Karpas-422 (cell line): ENCODE data around the gene PNPLA7. TPM values are rescaled to one million over a fixed set of nuclear protein-coding genes. Genes with fewer than 3 reads are reported as not detected.

Experiments used
- DNase-seq: peaks from one replicate; pipeline ENCODE4 v3.0.0-alpha.2; 2015
- H2AFZ ChIP-seq: fragments of 200-600 bp; sonication (generic); 2 replicates; pipeline ENCODE4 v1.6.1; 2014; ENCODE audit warnings: antibody characterized with exemption, low read length, mixed read lengths
- H3K27ac ChIP-seq: fragments of 200-600 bp; sonication (generic); 2 replicates; pipeline ENCODE4 v1.5.1; 2014; ENCODE audit warnings: mild to moderate bottlenecking, low read length, moderate library complexity
- H3K27me3 ChIP-seq: fragments of 200-600 bp; sonication (generic); 2 replicates; pipeline ENCODE4 v1.6.1; 2014; ENCODE audit warnings: low read length, mixed read lengths
- H3K36me3 ChIP-seq: fragments of 200-600 bp; sonication (generic); 2 replicates; pipeline ENCODE4 v1.6.1; 2014; ENCODE audit warnings: low read length, mixed read lengths; ENCODE audit not compliant: insufficient read depth
- H3K4me1 ChIP-seq: fragments of 200-600 bp; sonication (generic); 2 replicates; pipeline ENCODE4 v1.6.1; 2014; ENCODE audit warnings: mild to moderate bottlenecking, low read length, mixed read lengths
- H3K4me2 ChIP-seq: fragments of 200-600 bp; sonication (generic); 2 replicates; pipeline ENCODE4 v1.6.1; 2014; ENCODE audit warnings: low read length, low read depth, mild to moderate bottlenecking; ENCODE audit not compliant: poor library complexity, severe bottlenecking
- H3K4me3 ChIP-seq: fragments of 200-600 bp; sonication (generic); 2 replicates; pipeline ENCODE4 v1.5.1; 2014; ENCODE audit warnings: mild to moderate bottlenecking, antibody characterized with exemption, low read length, mixed read lengths
- H3K79me2 ChIP-seq: fragments of 200-600 bp; sonication (generic); 2 replicates; pipeline ENCODE4 v1.6.1; 2014; ENCODE audit warnings: mild to moderate bottlenecking, low read length, mixed read lengths
- H3K9ac ChIP-seq: fragments of 200-600 bp; sonication (generic); 2 replicates; pipeline ENCODE4 v1.6.0; 2014; ENCODE audit warnings: low read length
- H3K9me2 ChIP-seq: fragments of 200-600 bp; sonication (generic), shearing (Covaris generic); replicated peaks from 2 replicates; pipeline ENCODE4 v1.6.0; 2014; ENCODE audit warnings: mild to moderate bottlenecking, low read length, moderate library complexity; ENCODE audit not compliant: insufficient read depth
- H3K9me3 ChIP-seq: fragments of 300-700, 200-600 bp; sonication (generic); 2 replicates; pipeline ENCODE4 v1.6.1; 2014; ENCODE audit warnings: low read length, mixed read lengths
- H4K20me1 ChIP-seq: fragments of 200-600 bp; sonication (generic); 2 replicates; pipeline ENCODE4 v1.6.1; 2014; ENCODE audit warnings: mild to moderate bottlenecking, antibody characterized with exemption, low read length, low read depth; ENCODE audit not compliant: insufficient read depth
- total RNA-seq: library from RNA; depleted of rRNA; stranded (reverse); fragments of >200 nt; shearing (Covaris generic); gene quantifications from 2 replicates; pipeline ENCODE4 v1.2.3, GENCODE V29; 2014; ENCODE audit warnings: low replicate concordance

PNPLA7 gene
- total RNA-seq, 1 experiment from 2014 or later: 1.8 TPM

DNA sequence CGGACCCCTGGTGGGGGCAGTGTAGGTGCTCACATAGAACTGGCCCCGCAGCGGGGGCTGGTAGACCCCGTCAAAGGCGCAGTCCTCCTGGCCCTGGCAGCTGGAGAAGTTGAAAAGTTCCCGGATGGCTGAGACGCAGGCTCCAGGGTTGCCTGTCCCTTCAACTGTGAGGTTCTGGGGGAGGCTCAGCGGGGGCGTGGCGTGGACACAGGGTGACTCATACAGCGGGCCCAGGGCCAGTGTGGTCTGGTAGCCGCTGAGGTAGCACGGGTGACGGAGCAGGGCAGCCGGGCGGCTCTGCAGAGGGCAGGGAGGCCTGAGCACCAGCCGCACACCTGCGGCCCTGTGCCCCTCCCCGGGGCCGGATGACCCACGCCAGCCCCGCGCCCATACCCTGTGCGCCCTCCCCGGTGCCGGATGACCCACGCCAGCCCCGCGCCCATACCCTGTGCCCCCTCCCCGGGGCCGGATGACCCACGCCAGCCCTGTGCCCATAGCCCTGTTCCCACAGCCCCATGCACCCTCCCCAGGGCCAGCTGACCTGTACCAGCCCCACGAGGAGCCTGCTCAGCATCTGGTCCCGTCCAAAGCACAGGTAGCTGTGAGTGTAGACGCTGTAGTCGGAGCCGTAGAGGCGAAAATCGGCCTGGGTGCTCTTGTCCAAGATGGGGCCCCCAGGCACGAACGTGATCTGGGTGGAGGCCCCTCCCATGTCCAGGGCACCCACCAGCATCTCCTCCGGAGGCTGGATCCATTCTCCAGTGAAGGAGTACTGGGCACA, 114.0 kb downstream of the PNPLA7 start:
- no peak overlapping the region for H3K9ac ChIP-seq
- no peaks in the 10 kb centered on the region for H3K79me2 ChIP-seq
- DNase-seq: no peak
- no peaks in the 10 kb centered on the region for H3K4me1 ChIP-seq
- no peak overlapping the region for H3K27ac ChIP-seq
- H3K4me2 ChIP-seq: no peak overlapping the region
- no peaks in the 10 kb centered on the region for H4K20me1 ChIP-seq
- no peaks in the 10 kb centered on the region for H3K9me3 ChIP-seq
- no peak overlapping the region for H2AFZ ChIP-seq
- H3K27me3 ChIP-seq: no peaks in the 10 kb centered on the region
- no peaks in the 10 kb centered on the region for H3K9me2 ChIP-seq
- no peak overlapping the region for H3K4me3 ChIP-seq
- H3K36me3 ChIP-seq: no peaks in the 10 kb centered on the region

DNA sequence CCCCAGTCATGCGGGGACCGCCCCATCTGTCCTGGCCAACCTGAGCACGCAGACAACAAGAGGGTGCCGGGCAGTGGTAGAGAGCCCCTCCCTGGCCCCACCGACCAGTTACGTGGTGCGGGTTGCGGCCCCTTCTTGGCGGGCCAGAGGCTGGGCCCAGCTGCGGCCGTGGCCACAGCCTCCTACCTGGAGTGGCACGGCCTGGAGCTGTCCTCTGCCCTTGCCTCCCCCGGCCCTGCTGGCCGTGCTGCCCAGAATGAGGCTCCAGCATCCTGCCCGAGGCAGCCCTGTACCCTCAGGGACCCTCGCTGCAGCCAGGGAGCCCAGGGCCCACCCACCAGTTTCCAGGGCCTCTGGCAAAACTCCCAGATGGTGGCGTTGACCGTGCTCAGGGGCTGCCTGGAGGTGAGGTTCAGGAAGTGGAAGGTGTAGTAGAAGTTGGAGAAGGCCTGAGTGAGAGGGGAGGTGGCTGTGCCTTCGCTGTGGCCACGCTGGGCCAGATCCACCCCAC, 114.8 kb downstream of the PNPLA7 start:
- Histone ChIP-seq H3K9me2 (no peaks in the 10 kb centered on the region), H2AFZ (no peak overlapping the region), H3K27ac (no peak overlapping the region), H3K4me3 (no peak overlapping the region), H3K9ac (no peak overlapping the region), H4K20me1 (no peaks in the 10 kb centered on the region), H3K4me1 (no peaks in the 10 kb centered on the region), H3K4me2 (no peak overlapping the region), H3K9me3 (no peaks in the 10 kb centered on the region), H3K36me3 (no peaks in the 10 kb centered on the region), H3K27me3 (no peaks in the 10 kb centered on the region), H3K79me2 (no peaks in the 10 kb centered on the region)
- no peak for DNase-seq

DNA sequence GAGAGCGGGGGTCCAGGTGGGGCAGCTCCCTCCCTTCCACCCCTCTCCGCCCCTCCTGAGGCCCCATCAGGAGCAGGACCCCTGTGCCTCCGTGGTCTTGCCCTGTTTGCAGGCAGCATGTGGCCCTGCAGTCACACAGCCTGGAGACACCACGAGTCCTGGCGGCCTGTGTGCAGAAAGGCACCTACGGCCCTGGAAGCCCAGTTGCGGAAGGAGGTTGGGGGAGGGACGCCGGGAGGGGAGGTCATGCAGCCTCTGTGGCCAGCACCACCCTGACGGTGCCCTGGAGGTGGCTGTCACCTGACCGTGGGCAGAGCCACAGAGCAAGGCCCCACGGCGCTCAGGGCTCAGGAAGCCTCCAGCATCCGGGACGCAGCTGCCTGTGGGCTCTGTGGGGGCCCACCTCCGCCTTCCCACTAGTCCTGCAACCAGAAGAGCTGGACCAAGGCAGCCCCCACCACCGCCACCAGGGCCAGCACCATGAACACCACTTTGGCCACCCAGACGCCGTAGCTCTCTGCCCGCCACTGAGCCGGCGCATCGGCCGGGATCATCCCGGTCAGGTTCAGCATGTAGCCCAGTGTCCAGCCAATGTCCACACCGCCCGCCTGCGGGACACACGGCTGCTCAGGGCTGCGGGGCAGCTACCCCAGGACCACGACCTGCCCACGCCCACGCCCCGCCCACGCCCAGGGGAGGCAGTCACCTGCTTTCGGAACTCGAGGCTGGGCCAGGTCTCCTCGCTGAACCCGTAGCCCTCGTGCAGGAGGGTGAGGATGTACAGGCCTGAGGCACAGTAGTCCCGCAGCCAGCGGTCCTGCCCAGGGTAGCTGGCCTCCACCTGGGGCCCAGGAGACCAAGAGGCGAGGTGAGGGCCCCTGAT, 115.5 kb downstream of the PNPLA7 start:
- no peak overlapping the region for H3K27ac ChIP-seq
- no peaks in the 10 kb centered on the region for H3K79me2 ChIP-seq
- no peaks in the 10 kb centered on the region for H3K27me3 ChIP-seq
- peaks cover 6% of the 10 kb centered on the region for H3K4me1 ChIP-seq
- H3K36me3 ChIP-seq: no peaks in the 10 kb centered on the region
- no peak for DNase-seq
- no peaks in the 10 kb centered on the region for H4K20me1 ChIP-seq
- H3K9me3 ChIP-seq: no peaks in the 10 kb centered on the region
- no peaks in the 10 kb centered on the region for H3K9me2 ChIP-seq
- H2AFZ ChIP-seq: no peak overlapping the region
- H3K9ac ChIP-seq: no peak overlapping the region
- H3K4me3 ChIP-seq: no peak overlapping the region
- no peak overlapping the region for H3K4me2 ChIP-seq

DNA sequence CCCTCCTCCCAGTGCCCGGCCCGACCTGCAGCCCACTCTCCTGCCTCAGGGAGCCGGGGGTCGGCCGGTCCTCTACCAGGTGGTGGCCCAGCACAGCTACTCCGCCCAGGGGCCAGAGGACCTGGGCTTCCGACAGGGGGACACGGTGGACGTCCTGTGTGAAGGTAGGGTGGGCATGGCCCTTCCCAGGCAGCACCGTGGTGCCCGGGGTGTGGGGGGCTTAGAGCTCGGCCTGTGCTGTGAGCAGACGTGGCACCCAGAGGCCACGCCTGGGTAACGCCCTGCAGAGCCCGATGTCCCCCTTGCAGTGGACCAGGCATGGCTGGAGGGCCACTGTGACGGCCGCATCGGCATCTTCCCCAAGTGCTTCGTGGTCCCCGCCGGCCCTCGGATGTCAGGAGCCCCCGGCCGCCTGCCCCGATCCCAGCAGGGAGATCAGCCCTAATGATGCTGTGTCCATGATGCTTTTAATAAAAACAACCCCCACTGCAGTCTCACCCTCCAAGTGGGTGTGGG, 116.2 kb downstream of the PNPLA7 start:
- no peaks in the 10 kb centered on the region for H3K36me3 ChIP-seq

DNA sequence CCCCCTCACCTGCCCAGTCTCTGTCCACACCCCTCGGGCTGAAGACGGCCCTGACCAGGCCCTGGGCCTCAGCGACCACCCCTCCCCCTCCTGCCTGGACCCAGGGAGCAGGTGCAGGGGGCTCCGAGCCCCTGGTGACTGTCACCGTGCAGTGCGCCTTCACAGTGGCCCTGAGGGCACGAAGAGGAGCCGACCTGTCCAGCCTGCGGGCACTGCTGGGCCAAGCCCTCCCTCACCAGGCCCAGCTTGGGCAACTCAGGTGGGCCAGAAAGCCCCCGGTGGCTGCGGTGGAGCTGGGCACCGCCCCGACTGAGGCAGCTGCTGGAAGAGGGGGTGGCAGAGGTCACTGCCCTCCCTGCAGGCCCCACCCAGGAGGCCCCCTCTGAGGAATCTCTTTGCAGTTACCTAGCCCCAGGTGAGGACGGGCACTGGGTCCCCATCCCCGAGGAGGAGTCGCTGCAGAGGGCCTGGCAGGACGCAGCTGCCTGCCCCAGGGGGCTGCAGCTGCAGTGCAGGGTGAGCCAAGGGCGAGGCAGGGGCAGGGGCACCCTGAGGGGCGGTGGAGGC, 116.8 kb downstream of the PNPLA7 start:
- Histone ChIP-seq H3K4me3 (no peak overlapping the region), H3K4me2 (no peak overlapping the region), H3K79me2 (no peaks in the 10 kb centered on the region), H2AFZ (no peak overlapping the region), H3K9me3 (no peaks in the 10 kb centered on the region), H3K27ac (no peak overlapping the region), H3K9me2 (no peaks in the 10 kb centered on the region), H4K20me1 (no peaks in the 10 kb centered on the region), H3K27me3 (no peaks in the 10 kb centered on the region), H3K36me3 (no peaks in the 10 kb centered on the region), H3K4me1 (peaks cover 17% of the 10 kb centered on the region), H3K9ac (no peak overlapping the region)
- DNase-seq: no peak

More for the DNA sequence above, 116.2 kb downstream of the PNPLA7 start:
- Histone ChIP-seq H3K4me3 (no peak overlapping the region), H3K27ac (no peak overlapping the region), H3K79me2 (no peaks in the 10 kb centered on the region), H3K4me2 (no peak overlapping the region), H3K9me3 (no peaks in the 10 kb centered on the region), H3K4me1 (peaks cover 14% of the 10 kb centered on the region), H4K20me1 (no peaks in the 10 kb centered on the region), H3K27me3 (no peaks in the 10 kb centered on the region), H3K9me2 (no peaks in the 10 kb centered on the region), H3K9ac (no peak overlapping the region), H2AFZ (no peak overlapping the region)
- DNase-seq: no peak

DNA sequence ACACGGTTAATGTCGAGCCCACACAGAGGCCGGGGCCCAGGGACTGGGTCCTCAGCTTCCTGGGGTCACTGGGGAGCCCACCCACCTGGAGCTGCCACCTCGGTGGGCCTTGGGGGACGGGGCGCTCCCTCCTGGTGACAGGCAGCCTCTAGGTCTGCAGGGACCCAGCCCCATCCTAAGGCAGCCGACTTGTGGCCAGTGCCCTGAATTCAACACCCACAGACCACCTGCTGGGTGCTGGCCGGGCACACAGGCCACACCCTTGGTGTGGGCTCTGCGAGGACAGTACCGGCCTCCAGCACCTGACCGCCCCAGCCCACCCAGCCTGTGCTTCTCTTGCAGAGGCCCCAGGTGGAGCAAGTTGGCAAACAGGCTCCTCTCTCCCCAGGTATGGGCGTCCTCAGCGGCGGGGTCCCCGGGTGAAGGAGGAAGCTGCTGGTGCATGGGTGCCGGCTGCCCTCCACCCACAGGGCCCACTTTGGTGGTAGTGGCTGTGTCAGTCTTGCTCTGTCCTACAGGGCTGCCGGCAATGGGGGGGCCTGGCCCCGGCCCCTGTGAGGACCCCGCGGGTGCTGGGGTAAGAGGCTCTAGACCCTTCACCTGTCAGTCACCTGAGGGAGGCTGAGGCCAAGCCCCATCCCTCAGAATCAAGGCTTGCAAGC, 117.4 kb downstream of the PNPLA7 start:
- Histone ChIP-seq H2AFZ (no peak overlapping the region), H3K9me2 (no peaks in the 10 kb centered on the region), H3K36me3 (no peaks in the 10 kb centered on the region)

DNA sequence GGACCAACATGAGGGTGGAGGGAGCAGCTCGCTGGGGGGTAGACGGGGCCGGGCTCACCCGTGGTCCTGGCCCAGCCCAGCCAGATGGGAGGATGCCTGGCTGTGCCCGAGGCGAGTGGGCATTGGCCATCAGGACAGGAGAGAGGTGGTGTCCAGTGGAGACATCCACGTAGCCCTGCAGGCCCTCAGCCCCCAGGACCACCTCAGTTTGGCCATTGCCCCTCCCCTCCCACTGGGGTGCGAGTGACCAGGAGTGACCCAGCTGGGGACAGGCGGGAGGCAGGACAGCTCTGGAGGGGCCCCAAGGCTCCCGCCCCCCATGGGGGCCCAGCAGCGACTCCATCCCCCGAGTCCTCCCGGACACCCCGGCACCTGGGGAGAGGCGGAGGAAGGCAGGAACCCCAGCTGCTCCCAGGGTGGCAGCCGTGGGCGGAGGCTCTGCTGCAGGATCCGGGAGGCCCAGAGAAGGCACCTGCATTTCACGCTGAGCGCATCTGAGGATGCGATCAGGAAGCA, 118.7 kb downstream of the PNPLA7 start:
- H3K4me2 ChIP-seq: no peak overlapping the region
- no peaks in the 10 kb centered on the region for H3K79me2 ChIP-seq
- H3K4me1 ChIP-seq: peaks cover 17% of the 10 kb centered on the region
- H4K20me1 ChIP-seq: no peaks in the 10 kb centered on the region
- no peak overlapping the region for H2AFZ ChIP-seq
- H3K9ac ChIP-seq: no peak overlapping the region
- no peak overlapping the region for H3K27ac ChIP-seq
- no peak overlapping the region for H3K4me3 ChIP-seq
- H3K36me3 ChIP-seq: no peaks in the 10 kb centered on the region
- H3K9me3 ChIP-seq: no peaks in the 10 kb centered on the region
- no peaks in the 10 kb centered on the region for H3K9me2 ChIP-seq
- DNase-seq: no peak
- no peaks in the 10 kb centered on the region for H3K27me3 ChIP-seq

More for the DNA sequence above, 117.4 kb downstream of the PNPLA7 start:
- DNase-seq: no peak
- Histone ChIP-seq H3K79me2 (no peaks in the 10 kb centered on the region), H3K4me1 (peaks cover 17% of the 10 kb centered on the region), H3K27me3 (no peaks in the 10 kb centered on the region), H3K9me3 (no peaks in the 10 kb centered on the region), H4K20me1 (no peaks in the 10 kb centered on the region), H3K4me3 (no peak overlapping the region), H3K4me2 (no peak overlapping the region), H3K9ac (no peak overlapping the region), H3K27ac (no peak overlapping the region)
